Activated naive CD8-positive, alpha-beta T cell (primary cell): Measurements from ENCODE around the gene TRAF1.

Experiments
- H3K27ac Mint-ChIP-seq: one replicate; pipeline ENCODE4 v1.8.0; 2021; ENCODE audit warnings: mixed read lengths
- H3K27me3 Mint-ChIP-seq: one replicate; pipeline ENCODE4 v1.8.0; 2021; ENCODE audit warnings: mixed read lengths
- H3K36me3 Mint-ChIP-seq: one replicate; pipeline ENCODE4 v1.8.0; 2021; ENCODE audit warnings: mixed read lengths
- H3K4me1 Mint-ChIP-seq: one replicate; pipeline ENCODE4 v1.8.0; 2021; ENCODE audit warnings: low read depth, mixed read lengths
- H3K4me3 Mint-ChIP-seq: one replicate; pipeline ENCODE4 v1.8.0; 2021; ENCODE audit warnings: mild to moderate bottlenecking, mixed read lengths
- H3K9me3 Mint-ChIP-seq: one replicate; pipeline ENCODE4 v1.8.0; 2021; ENCODE audit warnings: low read depth, mixed read lengths

The TRAF1 gene

DNA sequence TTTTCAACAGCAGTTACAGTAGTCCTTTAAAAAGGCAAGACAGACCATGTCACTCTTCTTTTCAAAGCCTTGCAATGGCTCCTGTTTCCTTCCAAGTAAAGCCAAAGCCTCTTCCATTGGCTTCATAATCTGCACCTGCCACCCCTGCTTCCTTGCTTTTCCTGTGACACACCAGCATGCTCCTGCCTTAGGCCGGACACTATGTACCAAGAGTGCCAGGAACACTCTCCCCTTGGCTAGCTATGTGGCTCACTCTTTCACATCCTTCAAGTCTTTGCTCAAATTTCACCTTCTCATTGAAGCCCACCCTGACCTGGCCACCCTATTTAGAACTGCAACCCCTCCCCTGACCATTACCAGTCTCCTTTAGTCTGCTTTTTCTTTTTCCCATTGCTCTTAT lies 22.2 kb upstream of the TRAF1 start:
- Mint-ChIP-seq H3K4me1 (no peaks in the 10 kb centered on the region), H3K27ac (no peak overlapping the region), H3K9me3 (no peaks in the 10 kb centered on the region), H3K36me3 (no peaks in the 10 kb centered on the region), H3K27me3 (no peaks in the 10 kb centered on the region), H3K4me3 (no peak overlapping the region)

DNA sequence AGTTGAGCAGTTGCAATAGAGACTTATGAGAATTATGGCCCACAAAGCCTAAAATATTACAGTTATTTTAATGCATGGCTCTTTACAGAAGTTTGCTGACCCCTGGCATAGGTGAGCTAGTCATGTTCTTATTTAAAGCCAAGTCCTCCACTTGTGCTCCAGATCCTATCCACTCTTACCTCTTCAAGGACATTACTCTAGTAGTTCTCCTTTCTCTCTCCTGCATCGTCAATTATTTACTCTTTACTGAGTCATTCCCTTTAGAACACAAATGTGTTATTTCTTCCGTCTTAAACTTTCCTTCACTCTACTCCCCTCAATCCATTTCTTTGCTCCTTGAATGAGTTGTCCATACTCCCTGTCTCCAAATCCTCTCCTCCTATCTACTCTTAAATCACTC lies 20.6 kb upstream of the TRAF1 start:
- no peaks in the 10 kb centered on the region for H3K9me3 Mint-ChIP-seq
- no peaks in the 10 kb centered on the region for H3K36me3 Mint-ChIP-seq
- no peak overlapping the region for H3K27ac Mint-ChIP-seq

GRCh38 chr9:120946259-120946658 lies 19.7 kb upstream of the TRAF1 start:
- no peaks in the 10 kb centered on the region for H3K9me3 Mint-ChIP-seq
- H3K27me3 Mint-ChIP-seq = no peaks in the 10 kb centered on the region
- no peaks in the 10 kb centered on the region for H3K4me1 Mint-ChIP-seq
- H3K27ac Mint-ChIP-seq = no peak overlapping the region
- no peak overlapping the region for H3K4me3 Mint-ChIP-seq
- no peaks in the 10 kb centered on the region for H3K36me3 Mint-ChIP-seq

More for the DNA sequence above, 20.6 kb upstream of the TRAF1 start:
- Mint-ChIP-seq H3K4me1 (no peaks in the 10 kb centered on the region), H3K4me3 (no peak overlapping the region), H3K27me3 (no peaks in the 10 kb centered on the region)

DNA sequence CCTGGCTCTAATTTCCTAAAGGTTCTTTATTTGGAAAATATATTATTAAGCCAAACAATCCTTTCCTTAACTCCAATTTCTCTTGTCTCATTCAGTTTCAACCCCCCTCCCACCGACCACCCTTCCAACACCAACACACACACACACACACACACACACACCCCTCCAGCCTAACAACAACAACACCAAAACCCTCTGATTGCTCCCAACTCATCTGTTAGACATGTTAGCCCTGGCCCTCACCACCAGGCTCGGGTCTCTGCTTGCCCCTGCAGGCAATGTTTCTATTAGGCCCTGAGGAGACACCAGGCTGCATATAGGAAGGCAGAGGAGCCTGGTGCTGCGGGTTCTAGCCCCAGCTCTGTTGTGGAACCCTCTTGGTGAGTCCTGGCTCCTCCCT lies 18.4 kb upstream of the TRAF1 start:
- H3K4me3 Mint-ChIP-seq = no peak overlapping the region
- no peaks in the 10 kb centered on the region for H3K27me3 Mint-ChIP-seq
- H3K9me3 Mint-ChIP-seq = no peaks in the 10 kb centered on the region
- H3K27ac Mint-ChIP-seq = no peak overlapping the region
- H3K36me3 Mint-ChIP-seq = no peaks in the 10 kb centered on the region
- H3K4me1 Mint-ChIP-seq = no peaks in the 10 kb centered on the region

GRCh38 chr9:120944434-120944843 lies 17.8 kb upstream of the TRAF1 start:
- Mint-ChIP-seq H3K27ac (no peak overlapping the region), H3K4me3 (no peak overlapping the region), H3K9me3 (no peaks in the 10 kb centered on the region), H3K36me3 (no peaks in the 10 kb centered on the region), H3K4me1 (no peaks in the 10 kb centered on the region), H3K27me3 (no peaks in the 10 kb centered on the region)

DNA sequence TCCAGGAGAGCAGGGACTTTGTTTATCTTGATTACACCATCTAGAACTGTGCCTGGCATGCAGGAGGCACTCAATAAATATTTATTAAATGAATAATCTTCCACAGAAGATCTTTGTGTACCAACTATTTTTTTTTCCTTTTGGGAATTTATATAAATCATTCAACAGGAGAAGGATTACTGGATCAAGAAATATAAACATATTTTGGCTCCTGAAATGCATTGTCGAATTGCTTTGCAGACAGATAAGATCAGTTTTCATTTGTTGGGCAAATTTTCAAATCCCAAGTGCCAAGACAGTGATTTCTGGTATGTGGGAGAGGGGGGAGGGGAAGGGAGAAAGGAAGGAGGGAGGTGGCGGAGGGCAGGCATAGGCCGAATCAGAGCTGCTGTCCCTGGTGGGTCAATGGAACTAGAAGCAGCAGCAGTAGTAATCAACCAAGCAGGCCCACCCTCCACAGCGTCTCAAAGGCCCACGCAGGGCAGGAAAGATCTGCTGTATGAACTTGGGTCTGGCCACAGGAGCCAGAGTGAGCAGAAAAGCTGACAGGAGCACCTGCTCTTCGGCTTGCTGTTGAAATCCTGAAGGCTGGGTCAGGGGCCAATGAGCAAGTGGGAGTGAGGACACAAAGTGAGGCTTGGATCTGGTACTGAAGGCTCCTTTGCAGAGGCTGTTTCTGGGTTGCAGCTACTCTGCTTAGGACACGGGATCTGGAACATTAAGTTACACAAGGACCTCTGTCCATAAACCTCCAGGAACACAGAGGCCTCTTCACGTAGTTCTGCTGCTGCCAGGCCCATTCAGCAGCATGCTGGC lies 15.8 kb upstream of the TRAF1 start:
- no peak overlapping the region for H3K4me3 Mint-ChIP-seq

DNA sequence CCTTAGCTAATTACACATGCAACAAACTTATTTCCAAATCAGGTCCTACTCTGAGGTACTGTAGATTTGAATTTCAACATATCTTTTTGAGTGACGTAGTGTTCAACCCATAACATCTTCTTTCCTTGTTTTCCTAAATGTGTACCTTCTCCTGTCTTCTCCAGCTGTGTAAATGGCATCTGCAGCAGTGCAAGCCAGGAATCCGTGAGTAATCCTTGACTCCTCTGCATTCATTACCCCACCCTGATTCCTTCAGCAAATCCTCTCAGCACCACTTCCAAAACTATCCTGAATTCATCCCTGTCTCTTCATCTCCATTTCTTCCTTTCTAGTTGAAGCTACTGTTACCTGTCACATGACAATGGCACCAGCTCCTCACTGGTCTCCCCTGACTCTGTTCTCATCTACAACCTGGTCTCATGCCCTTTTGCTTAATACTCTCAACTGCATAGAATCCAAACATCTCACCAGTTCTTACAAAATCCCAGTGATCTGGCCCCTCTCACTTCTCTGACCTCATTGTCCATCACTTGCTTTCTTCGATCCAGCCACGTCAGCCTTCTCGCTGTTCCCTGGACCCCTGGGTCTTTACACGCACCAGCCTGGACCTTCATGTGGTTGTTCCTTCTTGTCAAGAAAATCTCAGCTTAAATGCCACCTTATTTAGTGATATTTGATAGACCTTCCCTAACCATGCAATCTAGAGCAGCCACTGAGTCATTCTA lies 14.6 kb upstream of the TRAF1 start:
- Mint-ChIP-seq H3K9me3 (no peaks in the 10 kb centered on the region), H3K27ac (peak overlapping the region; percentile 48), H3K4me1 (peaks cover 14% of the 10 kb centered on the region), H3K27me3 (no peaks in the 10 kb centered on the region), H3K36me3 (no peaks in the 10 kb centered on the region), H3K4me3 (no peak overlapping the region)

More for the DNA sequence above, 15.8 kb upstream of the TRAF1 start:
- no peaks in the 10 kb centered on the region for H3K9me3 Mint-ChIP-seq
- H3K27ac Mint-ChIP-seq = no peak overlapping the region
- no peaks in the 10 kb centered on the region for H3K36me3 Mint-ChIP-seq
- H3K27me3 Mint-ChIP-seq = no peaks in the 10 kb centered on the region
- peaks cover 3% of the 10 kb centered on the region for H3K4me1 Mint-ChIP-seq

DNA sequence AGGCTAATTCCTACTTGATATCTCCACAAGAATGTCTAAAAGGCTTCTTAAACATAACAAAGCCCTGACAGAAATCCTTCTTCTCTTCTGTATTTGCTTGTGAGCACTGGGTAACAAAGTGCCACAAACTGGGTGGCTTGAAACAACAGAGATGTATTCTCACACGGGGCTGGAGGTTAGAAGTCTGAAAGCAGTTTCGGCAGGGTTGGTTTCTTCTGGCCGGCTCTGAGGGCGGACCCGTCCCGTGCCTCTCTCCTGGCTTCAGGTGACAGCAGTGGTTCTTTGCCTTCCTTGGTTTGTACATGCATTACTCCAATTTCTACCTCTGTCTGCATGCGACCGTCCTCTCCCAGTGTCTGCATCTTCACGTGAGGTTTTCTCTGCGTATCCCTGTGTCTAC lies 14.0 kb upstream of the TRAF1 start:
- Mint-ChIP-seq H3K9me3 (no peaks in the 10 kb centered on the region), H3K4me3 (no peak overlapping the region), H3K27me3 (no peaks in the 10 kb centered on the region), H3K36me3 (no peaks in the 10 kb centered on the region), H3K27ac (no peak overlapping the region), H3K4me1 (peaks cover 20% of the 10 kb centered on the region)

DNA sequence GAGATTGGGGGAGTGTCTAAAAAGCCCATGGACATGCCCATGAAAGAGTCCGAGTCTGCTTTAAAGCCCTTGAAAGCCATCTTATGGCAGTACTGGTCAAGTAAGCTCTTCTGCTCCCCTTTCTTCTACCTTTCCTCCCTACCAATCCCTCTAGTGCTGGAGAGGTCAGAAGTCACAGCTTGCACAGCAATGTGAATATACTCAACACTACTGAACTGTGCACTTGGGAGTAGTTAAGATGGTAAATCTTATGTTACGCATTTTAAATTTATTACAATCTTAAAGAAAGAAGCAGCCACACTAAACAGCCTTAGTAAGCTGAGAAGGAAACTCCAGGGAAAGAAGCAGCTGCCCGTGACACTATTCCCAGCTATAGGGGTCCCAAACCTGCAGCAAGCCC lies 12.3 kb upstream of the TRAF1 start:
- Mint-ChIP-seq H3K36me3 (no peaks in the 10 kb centered on the region), H3K27ac (peak overlapping the region; percentile 92), H3K27me3 (no peaks in the 10 kb centered on the region), H3K9me3 (no peaks in the 10 kb centered on the region), H3K4me3 (no peak overlapping the region), H3K4me1 (peaks cover 36% of the 10 kb centered on the region)

DNA sequence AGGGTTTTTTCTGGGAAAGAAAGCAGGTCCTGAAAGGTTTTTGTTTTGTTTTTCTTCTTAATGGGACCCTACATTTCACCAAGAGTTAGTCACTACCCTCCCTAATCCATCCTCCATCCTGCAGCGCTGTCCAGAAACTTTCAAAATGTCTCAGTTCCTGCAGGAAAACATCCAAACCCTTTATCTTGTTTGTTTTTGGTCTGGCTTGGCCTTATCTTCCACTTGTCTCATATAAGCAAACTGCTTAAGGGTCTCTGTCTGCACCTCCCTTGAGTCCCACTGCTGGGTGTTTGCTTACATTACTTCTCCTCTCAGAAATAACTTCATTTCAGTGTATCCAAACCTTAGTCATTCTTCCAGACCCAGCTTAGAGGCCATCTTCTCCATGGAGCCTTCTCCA lies 11.0 kb upstream of the TRAF1 start:
- H3K27ac Mint-ChIP-seq = peak overlapping the region; percentile 92
- no peaks in the 10 kb centered on the region for H3K27me3 Mint-ChIP-seq
- H3K9me3 Mint-ChIP-seq = no peaks in the 10 kb centered on the region
- peaks cover 2% of the 10 kb centered on the region for H3K36me3 Mint-ChIP-seq
- H3K4me3 Mint-ChIP-seq = no peak overlapping the region
- H3K4me1 Mint-ChIP-seq = peaks cover 49% of the 10 kb centered on the region

DNA sequence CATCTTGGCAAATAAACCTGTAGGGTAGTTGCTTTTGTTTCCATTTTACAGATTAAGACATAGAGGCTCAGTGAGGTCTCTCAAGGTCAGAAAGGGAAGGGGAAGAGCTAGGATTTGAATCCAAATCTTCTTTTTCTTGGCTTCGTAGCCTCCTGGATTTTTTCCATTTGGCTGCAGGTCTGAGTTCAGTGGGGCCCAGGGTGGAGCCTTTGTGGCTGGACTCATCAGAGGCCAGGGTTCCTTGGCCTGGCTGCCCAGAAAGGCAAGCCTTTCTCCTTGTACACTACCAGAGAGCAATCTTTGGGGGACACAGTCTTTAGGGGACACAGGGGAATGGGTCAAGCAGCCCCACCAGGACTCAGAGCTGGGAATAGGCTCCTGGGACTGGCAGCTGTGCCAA lies 10.5 kb upstream of the TRAF1 start:
- H3K36me3 Mint-ChIP-seq = peaks cover 2% of the 10 kb centered on the region
- peak overlapping the region; percentile 62 for H3K4me3 Mint-ChIP-seq
- no peaks in the 10 kb centered on the region for H3K9me3 Mint-ChIP-seq
- H3K27ac Mint-ChIP-seq = peak overlapping the region; percentile 99
- no peaks in the 10 kb centered on the region for H3K27me3 Mint-ChIP-seq
- H3K4me1 Mint-ChIP-seq = peaks cover 54% of the 10 kb centered on the region

DNA sequence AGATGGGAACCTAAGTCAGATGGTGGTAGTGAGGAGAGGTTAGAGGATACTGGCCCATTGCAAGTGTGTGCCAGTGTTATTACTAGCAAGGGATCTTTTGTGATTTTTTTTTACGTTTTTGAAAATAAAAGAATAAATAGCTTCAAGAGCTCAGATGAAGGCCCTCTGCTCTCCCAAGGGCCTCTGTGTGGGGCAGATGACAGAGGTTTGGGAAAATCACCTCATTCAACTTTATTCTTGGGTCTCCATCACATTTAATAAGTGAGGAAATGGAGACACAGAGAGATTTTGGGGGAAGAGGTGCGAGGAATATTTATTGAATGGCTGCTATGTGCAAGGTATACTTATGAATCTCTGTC lies 10.1 kb upstream of the TRAF1 start:
- Mint-ChIP-seq H3K27me3 (no peaks in the 10 kb centered on the region), H3K27ac (peak overlapping the region; percentile 99), H3K36me3 (peaks cover 2% of the 10 kb centered on the region), H3K4me3 (peak overlapping the region; percentile 62), H3K4me1 (peaks cover 57% of the 10 kb centered on the region), H3K9me3 (no peaks in the 10 kb centered on the region)

DNA sequence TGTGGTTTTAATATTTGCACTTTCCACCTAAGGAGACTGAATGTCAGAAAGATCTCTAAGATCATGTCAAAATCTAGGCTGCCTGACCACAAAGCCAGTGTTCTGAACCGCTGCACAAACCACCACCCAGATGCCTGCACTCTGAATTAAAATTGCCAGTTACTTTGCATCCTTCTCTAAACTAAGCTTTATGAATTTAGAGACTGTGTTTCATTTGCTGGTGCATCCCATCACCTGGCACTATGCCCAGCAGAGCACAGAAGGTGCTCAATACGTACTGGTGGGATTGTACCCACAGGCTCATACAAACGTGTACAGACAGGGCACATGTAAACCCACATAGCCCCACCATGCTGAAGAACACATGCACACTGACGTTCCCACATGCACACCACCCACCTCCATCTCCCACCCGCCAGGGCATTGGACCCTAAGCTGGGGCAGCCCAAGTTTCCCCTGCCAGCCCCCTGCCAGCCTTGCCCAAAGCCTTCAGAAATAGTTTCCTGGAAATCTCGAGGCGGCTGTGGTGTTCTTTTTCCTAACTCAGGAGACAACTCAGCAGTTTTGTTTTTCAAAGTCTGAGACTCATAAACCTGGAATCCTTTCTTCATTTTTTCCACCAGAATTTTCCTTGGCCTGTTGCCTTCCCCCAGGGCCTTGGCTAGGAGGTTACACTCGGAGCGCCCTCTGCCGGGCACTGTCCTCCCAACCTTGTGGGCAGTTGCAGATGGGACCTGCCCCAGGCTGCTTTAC lies 9.6 kb upstream of the TRAF1 start:
- Mint-ChIP-seq H3K27me3 (no peaks in the 10 kb centered on the region), H3K9me3 (no peaks in the 10 kb centered on the region), H3K4me1 (peaks cover 63% of the 10 kb centered on the region), H3K36me3 (peaks cover 2% of the 10 kb centered on the region), H3K27ac (peak overlapping the region; percentile 99), H3K4me3 (peak overlapping the region; percentile 62)

- Mint-ChIP-seq H3K9me3 (no peaks in the 10 kb centered on the region), H3K27me3 (no peaks in the 10 kb centered on the region), H3K27ac (peak overlapping the region; percentile 99), H3K4me1 (peaks cover 68% of the 10 kb centered on the region), H3K4me3 (peak overlapping the region; percentile 62), H3K36me3 (peaks cover 2% of the 10 kb centered on the region)
Observed at GRCh38 chr9:120935383-120935857, 8.8 kb upstream of the TRAF1 start.

GRCh38 chr9:120934281-120934680 lies 7.7 kb upstream of the TRAF1 start:
- Mint-ChIP-seq H3K9me3 (no peaks in the 10 kb centered on the region), H3K4me1 (peaks cover 79% of the 10 kb centered on the region), H3K4me3 (peak overlapping the region; percentile 58), H3K36me3 (peaks cover 2% of the 10 kb centered on the region), H3K27me3 (no peaks in the 10 kb centered on the region), H3K27ac (peak overlapping the region; percentile 99)
